ENCODE measurements around the gene SLC2A1. TPM values are rescaled to one million over a fixed set of nuclear protein-coding genes. Genes with fewer than 3 reads are reported as not detected.

The SLC2A1 gene
- total and polyA plus RNA-seq, 9 of the 15 experiments (the other 6 are each of a cell fraction or from before 2014, with no cell fraction given), result 12.6 to 153 (median 48.0) TPM

- peak; percentile 52 for TF ChIP-seq TAF1 (IDR thresholded peaks at IDR 0.05; ENCODE audit: control insufficient read depth, extremely low read depth, insufficient read depth, low read length, severe bottlenecking)
- no peak for TF ChIP-seq ZNF507 (tag; conservative IDR thresholded peaks at IDR 0.05)
- TF ChIP-seq PCBP1 (IDR thresholded peaks at IDR 0.05; ENCODE audit: low read depth, low read length, poor library complexity, severe bottlenecking), result no peak
- TF ChIP-seq ZNF133 (CRISPR knock-in tag; IDR thresholded peaks at IDR 0.05), result 0 out of 2 replicates have a peak, but pooled peaks have one; percentile 23
- no peak; the same call in 1 of the 2 replicates for TF ChIP-seq ZNF263 (CRISPR knock-in tag; IDR thresholded peaks at IDR 0.05; ENCODE audit: borderline replicate concordance)
- TF ChIP-seq ZNF696 (CRISPR knock-in tag; conservative IDR thresholded peaks at IDR 0.05), result no peak
- TF ChIP-seq LCOR (CRISPR knock-in tag; IDR thresholded peaks at IDR 0.05), result no peak
- no peak for TF ChIP-seq ZNF3 (CRISPR knock-in tag; IDR thresholded peaks at IDR 0.05)
- TF ChIP-seq ZNF23 (CRISPR knock-in tag; IDR thresholded peaks at IDR 0.05), result no peak
- peak; percentile 87 for TF ChIP-seq EP300 (IDR thresholded peaks at IDR 0.05; ENCODE audit: low read length)
- TF ChIP-seq ZNF583 (CRISPR knock-in tag; IDR thresholded peaks at IDR 0.05), result no peak
- TF ChIP-seq CHCHD3 (CRISPR knock-in tag; IDR thresholded peaks at IDR 0.05), result no peak
- TF ChIP-seq SIN3B (IDR thresholded peaks at IDR 0.05; ENCODE audit: low read depth), result no peak
- TF ChIP-seq XRCC5 (IDR thresholded peaks at IDR 0.05; ENCODE audit: low read depth, low read length), result no peak
- TF ChIP-seq GTF2F1 (IDR thresholded peaks at IDR 0.05; ENCODE audit: low read depth, low read length), result no peak
- TF ChIP-seq FOXK1 (CRISPR knock-in tag; IDR thresholded peaks at IDR 0.05; ENCODE audit: borderline replicate concordance), result no peak
- no peak for TF ChIP-seq ILK (tag; IDR thresholded peaks at IDR 0.05; ENCODE audit: borderline replicate concordance, low read depth)
- TF ChIP-seq ZBTB2 (IDR thresholded peaks at IDR 0.05), result no peak
- peak; percentile 23 for TF ChIP-seq HDAC3 (IDR thresholded peaks at IDR 0.05; ENCODE audit: borderline replicate concordance, partially characterized antibody)
- peak; percentile 84 for TF ChIP-seq SMAD4 (CRISPR knock-in tag; conservative IDR thresholded peaks at IDR 0.05)
- TF ChIP-seq TAF15 (IDR thresholded peaks at IDR 0.05; ENCODE audit: low read depth, low read length), result no peak
- TF ChIP-seq ZNF41 (CRISPR knock-in tag; conservative IDR thresholded peaks at IDR 0.05), result no peak
- TF ChIP-seq JUND (IDR thresholded peaks at IDR 0.05; ENCODE audit: borderline replicate concordance, low read depth, low read length), result peak; percentile 51; the same call in 1 of the 2 replicates
- peak; percentile 26; the same call in 1 of the 3 replicates for TF ChIP-seq JUND (tag; IDR thresholded peaks at IDR 0.05; ENCODE audit: borderline replicate concordance, low read depth, low read length)
- TF ChIP-seq ATF4 (CRISPR knock-in tag; IDR thresholded peaks at IDR 0.05), result no peak
- no peak for TF ChIP-seq POLR3G (IDR thresholded peaks at IDR 0.05; ENCODE audit: extremely low read depth, insufficient read length, insufficient replicate concordance)
- TF ChIP-seq PRMT5 (CRISPR knock-in tag; IDR thresholded peaks at IDR 0.05), result no peak
- TF ChIP-seq ELK1 (CRISPR knock-in tag; IDR thresholded peaks at IDR 0.05), result no peak
Measured at GRCh38 chr1:42952303-42953001, 6.2 kb downstream of the SLC2A1 start (continued).
